Lung microvascular endothelial cell (primary cell): Measurements from ENCODE around the gene CEP68. TPM values are rescaled to one million over a fixed set of nuclear protein-coding genes. Genes with fewer than 3 reads are reported as not detected.
A peak's percentile ranks its signal among the peaks of the same experiment; 100 is the strongest.

Experiments
- DNase-seq, 2 donors: peaks; one replicate each; pipeline versions ENCODE4 v3.0.0 to v3.0.0-alpha.2; 2010; ENCODE audit warnings: low read depth in 2 of 2
- total RNA-seq: library from RNA; depleted of rRNA; stranded (reverse); fragments of >200 nt; gene quantifications from 2 replicates; pipeline ENCODE4 v1.2.1, GENCODE V29; 2014

The CEP68 gene
- total RNA-seq, 1 donor from 2014 or later, result 30.8 TPM

DNA sequence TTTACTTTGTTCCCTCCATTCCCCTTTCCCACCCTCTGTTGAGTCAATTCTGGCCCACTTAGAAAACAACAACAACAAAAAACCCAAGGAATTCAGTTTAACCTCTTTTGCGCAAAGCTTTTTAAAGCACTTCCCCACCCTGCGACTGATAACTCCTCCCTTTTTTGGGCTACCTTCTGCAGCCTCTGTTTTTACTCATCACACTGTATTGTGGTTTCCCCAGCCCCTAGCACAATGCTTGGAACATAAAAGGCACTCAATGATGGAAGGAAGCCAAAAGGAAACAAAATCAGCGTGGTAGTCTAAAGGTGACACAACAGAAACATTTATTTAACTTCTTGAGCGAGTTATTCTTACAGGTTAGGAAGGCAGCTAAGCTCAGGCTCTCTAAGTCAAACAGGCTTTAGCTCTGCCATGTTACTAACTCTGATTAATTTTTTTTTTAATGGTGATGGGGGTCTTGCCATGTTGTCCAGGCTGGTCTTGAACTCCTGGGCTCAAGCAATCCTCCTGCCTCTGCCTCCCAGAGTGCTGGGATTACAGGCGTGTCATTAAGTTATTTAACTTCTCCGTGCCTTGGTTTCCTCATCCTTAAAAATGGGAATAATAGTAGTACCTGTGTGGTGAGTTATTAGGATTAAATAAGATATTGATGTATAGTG, 1.3 kb downstream of the CEP68 start:
- peak; percentile 78 to 85 for DNase-seq

DNA sequence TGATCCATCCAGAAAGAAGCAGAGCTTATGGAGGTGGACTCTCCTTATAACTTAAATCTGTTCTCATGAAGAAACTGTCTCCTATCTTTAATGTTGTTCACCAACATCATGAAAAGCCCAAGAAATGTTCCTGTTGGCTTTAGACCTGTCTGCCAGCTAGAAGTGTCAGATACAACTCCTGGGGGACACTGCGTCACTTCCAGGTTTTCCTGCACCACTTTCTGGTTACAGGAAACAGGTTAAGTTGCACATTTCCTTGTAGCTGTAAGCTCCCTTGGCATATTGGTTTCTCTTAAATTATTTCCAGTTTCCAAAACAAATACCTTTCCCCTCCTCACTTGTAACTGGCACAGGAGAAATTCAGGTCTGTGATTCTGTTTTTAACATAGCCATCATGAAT, 2.9 kb downstream of the CEP68 start:
- DNase-seq, result peak; percentile 74 to 81

DNA sequence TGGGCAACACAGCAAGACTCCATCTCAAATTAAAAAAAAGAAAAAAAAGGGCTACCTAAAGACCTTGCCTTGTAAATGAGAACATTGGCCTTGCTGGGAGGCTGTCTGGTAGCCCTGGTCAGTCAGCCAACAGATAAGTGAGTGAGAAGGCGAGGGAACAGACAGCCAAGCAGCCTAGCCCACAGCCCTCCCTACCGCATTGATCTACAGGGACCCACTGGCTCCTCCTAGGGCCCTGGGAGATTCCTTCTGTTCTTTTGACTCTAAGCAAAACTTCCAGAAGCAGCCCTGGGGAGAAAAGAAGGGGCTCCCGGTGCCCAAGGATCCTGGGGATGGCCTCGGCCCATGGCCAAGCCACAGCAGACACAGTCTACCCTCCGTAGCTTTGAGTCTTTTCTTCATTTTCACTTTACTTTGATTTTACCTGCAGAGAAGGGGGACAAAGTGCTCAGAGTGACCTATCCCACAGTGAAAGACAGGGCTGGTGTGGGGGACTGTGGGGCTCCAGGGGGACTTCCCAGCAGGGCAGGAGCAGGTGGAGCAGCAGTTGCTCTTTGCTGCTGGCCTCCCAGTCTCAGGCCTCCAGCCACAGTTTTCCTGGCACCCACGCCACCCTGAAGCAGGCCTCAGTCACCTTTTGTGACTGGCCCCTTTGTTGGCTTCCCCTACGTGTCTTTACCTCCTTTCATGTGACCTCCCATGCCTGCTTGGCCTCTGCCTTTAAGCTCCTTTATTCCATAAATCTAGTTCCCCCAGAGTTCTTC, 5.1 kb downstream of the CEP68 start:
- no peak for DNase-seq

DNA sequence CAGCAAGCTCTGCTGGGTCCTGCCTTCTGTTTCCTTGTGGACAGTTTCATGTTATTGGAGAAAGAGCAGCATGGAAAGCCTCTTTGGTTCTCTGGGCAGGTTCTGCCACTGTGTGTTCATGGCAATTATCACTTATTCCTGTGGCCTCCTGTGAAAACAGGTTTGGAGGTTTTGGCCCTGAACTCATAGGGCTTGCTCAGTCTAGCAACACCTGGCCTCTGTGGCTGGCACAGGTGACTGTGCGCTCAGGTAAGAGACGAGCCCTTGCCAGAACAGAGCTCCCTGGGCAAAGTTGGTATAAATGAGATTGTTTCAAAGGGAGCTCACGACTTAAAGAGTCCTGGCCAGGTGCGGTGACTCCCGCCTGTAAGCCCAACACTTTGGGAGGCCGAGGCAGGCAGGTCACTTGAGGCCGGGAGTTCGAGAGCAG, 5.7 kb downstream of the CEP68 start:
- no peak for DNase-seq

DNA sequence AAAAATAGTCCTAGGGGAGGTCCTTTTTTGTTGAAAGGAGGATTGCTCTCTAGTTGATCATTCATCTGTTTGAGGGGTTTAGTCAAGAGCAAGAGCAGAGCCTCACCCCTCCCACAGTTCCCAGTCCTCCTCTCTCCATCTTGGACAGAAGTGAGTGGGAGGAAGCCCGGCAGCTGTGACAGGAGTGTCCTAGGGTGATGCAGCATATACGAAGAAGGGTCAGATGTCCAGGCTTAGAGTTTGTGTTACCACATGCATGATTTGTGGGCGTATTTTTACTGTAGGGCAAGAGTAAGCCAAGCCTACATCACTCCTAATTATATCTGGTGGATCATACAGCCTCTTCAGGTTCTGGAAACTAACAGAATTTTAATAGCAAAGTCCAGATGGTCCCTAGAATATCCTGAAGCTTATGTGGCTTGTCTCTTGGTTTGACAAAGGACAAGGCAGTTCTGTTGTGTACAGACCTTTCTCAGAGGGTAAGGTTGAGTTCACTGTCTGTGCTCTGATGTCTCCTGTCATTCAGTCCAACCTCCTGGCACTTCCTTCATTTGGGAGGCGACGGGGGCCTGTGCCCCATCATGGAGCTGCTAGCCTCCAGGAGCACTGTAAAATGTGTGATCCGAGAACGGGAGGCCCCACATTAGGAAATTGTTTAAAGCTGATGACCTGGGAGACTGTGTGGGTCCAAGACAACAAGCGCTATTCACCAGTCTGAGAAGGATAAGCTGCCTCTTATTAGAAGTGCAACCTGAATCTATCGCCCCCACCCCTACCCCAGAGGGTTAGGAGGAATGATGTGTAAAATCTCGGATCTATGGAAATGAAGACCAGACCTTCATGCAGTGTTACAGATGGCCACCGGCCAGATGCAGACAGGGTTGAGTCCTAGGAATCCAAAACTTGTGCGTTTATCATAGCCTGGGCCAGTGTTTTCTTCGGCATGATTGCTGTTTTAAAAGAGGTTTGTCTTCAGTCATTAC, 6.9 kb downstream of the CEP68 start:
- DNase-seq, result no peak

DNA sequence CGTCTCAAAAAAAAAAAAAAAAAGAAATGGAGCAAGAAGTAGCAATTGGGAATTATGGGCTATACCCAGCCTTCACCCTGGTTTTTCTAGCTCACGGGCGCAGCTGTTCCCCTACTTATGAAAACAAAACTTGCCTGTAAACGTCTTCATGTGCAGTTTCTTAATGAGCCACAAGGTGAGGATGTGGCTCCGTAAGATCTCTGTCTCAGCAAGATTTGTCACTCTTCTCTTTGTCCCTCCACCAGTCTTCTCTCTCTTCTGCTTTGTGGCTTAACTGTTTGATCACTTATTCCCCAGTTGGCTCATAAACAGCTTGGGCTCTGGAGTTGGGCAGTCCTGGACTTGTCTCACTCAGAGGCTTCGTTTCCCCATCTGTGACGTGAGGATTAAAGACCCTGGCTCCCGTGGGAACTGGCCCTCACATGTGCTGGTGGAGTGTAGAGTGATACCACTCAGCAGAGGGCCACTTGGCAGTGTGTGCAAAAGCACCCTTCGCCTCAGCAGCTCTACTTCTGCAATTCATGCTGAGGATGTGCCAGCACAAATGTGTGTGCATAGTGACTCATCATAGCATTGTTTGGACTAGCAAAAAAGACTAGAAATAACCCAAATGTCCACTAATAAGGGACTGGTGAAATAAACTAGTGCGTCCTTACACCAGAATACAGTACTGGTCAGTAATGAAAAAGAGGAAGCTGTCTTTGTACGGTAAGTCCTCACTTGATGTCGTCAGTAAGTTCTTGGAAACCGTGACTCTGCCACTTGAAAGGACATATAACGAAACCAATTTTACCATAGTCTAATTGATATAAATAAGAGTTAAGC, 8.7 kb downstream of the CEP68 start:
- peak; percentile 87 to 91 for DNase-seq

DNA sequence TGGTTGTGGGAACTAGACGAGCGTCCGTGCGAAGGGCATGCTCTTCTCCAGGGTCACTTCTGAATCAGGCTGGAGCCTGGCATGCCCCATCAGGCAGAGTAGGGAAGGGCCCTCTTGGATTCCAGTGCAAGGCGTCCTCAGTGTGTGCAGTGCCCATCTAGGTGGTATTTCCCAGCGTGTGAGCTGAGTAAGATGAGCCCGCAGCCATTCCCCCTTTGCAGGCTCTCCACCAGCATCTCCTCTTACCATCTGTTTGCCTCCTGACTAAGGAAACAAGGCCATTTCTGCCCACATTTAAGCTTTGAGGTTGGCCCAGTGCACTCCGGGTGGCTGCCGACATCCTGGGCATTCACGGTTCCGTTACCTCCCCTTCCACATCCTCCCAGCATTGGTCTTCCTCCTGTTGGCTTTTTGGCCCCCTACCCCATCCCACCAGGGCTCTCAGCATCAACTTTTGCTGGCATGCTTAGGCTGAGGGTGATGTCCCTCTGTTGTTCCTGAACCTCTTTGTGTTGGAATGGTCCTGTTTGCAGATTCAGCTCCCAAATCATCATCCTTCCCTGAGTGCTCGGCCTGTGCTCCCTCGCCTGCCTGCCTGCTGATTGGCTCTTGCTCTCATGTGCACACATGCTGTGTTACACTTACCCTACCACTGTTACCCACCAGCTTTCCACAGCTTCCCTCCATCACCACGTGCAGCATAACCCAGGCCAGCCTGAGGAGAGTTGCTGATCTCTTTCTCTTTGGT, 11.8 kb downstream of the CEP68 start:
- no peak for DNase-seq

DNA sequence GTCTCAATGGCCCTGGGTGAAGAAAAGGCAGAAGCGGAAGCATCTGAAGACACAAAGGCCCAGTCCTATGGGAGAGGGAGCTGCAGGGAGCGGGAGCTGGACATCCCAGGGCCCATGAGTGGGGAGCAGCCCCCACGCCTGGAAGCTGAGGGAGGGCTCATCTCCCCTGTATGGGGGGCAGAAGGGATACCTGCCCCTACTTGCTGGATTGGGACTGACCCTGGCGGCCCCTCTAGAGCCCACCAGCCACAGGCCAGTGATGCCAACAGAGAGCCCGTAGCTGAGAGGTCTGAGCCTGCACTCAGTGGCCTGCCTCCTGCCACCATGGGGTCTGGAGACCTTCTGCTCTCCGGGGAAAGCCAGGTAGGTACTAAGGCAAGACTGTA, 13.2 kb downstream of the CEP68 start:
- no peak for DNase-seq

DNA sequence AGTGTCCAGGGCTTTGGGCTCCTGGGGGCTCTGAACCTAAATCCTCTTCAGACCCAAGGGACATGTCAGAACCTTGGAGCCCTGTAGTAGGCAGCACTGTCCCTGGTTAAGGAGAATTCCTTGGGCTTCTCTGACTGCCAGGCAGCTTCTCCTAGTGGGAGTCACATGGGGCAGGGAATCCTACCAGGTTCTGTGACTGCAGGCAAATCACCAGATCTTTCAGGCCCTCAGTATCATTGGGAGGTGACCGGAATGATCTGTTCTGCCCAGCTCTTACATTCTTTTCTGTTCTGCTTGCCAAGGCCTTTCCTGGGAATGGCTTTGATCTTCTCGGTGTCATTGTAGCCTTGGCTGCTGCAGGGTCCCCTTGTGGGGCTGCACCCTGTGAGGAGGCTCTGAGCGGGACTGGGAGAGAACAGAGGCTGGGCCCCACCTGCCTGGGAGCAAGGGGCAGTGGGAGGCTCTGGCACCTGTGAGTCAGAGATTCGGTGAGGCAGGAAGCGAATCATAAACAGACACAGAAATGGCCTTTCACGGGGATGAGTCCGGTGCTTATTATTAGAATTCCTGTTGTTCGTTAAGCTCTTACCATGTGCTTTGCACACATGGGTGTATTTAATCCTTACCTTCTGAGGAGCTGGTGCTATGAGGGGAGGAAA, 14.1 kb downstream of the CEP68 start:
- peak; percentile 75 to 91 for DNase-seq

DNA sequence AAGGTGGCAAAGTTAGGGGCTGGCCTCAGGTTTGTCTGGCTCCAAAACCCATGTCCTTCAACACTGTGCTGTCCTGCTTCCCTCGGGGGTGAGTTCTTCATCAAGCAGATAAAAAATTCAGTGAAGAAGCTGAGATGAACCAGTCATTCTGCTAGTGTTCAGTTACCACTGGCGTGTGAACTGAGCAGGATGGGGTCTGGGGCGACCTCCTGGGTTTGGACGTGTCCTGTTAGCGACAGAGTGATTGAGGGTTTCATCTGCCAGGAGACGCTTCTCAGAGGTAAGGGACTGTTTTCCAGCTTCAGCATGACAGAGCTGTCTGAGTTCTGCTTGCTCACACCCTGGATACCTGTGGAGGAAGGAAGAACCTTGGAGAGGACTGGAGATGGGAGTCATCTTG, 14.6 kb downstream of the CEP68 start:
- DNase-seq, result no peak

DNA sequence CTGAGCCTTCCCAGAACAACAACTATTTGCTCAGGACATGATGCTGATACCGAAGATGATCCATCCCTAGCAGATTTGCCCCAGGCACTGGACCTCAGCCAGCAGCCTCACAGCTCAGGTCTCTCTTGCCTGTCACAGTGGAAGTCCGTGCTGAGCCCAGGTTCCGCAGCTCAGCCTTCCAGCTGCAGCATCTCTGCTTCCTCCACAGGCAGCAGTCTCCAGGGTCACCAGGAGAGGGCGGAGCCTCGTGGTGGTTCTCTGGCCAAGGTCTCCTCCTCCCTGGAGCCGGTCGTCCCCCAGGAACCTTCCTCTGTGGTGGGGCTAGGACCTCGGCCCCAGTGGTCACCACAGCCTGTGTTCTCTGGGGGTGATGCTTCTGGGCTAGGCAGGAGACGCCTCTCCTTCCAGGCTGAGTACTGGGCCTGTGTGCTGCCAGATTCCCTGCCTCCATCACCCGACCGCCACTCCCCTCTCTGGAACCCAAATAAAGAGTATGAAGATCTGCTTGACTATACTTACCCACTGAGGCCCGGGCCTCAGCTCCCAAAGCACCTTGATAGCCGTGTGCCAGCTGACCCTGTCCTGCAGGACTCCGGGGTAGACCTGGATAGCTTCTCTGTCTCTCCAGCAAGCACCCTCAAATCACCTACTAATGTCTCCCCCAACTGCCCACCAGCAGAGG, 15.4 kb downstream of the CEP68 start:
- no peak for DNase-seq

DNA sequence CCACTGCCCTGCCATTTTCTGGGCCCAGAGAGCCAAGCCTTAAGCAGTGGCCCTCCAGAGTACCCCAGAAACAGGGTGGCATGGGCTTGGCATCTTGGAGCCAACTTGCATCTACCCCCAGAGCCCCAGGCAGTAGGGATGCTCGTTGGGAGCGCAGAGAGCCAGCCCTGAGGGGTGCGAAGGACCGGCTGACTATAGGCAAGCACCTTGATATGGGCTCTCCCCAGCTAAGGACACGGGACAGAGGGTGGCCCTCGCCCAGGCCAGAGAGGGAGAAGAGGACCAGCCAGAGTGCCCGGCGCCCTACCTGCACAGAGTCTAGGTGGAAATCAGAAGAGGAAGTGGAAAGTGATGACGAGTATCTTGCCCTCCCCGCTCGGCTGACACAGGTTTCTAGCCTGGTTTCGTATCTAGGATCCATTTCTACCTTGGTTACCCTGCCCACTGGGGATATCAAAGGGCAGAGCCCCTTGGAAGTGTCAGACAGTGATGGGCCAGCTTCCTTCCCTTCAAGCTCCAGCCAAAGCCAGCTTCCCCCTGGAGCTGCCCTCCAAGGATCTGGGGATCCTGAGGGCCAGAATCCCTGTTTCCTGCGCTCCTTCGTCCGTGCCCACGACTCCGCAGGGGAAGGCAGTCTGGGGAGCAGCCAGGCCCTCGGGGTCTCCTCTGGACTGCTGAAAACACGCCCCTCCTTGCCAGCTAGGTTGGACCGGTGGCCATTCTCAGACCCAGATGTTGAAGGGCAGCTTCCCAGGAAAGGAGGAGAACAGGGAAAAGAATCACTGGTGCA, 16.2 kb downstream of the CEP68 start:
- no peak for DNase-seq

DNA sequence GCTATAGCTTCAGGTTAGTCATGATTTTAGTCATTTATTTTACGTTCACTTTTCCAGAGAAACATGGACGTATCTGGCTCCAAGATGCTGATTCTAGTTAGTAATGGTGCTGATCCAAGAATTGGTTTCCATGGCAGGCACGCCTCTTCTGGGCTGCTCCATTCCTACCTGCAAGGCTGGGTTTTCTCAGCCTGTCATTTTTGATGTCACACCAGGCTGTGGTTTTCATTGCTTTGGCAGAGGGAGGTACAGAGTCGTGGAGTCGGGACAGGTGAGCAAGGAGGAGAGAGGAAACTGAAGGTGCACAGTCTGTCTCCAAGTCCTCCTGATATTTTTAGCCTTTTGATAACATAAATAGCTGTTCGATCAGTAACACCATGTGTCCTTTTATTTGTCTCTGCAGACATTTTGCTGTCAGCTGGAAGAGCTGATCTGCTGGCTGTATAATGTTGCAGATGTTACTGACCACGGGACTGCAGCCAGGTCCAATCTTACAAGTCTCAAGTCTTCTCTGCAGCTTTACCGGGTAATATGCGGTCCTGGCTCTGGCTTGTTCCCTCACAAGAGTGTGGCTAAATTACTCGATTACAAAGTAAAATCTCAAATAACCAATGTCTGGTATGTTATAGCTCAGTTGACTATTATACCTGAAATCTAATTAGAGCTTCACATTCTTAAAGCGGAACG, 17.8 kb downstream of the CEP68 start:
- DNase-seq, result no peak

DNA sequence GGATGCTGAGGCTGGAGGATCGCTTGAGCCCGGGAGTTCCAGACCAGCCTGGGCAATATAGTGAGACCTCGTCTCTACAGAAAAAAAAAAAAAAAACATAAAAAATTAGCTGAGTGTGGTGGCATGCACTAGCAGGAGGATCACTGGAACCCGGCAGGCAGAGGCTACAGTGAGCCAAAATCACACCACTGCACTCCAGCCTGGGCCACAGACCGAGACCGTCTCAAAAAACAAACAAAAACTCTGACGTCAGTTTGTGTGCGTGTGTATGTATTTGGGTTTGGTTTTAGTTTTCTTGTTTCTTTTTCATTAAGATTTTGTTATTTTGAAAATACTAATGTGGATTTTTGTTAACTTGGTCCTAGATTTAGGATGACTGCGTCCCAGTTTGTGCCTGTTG, 19.0 kb downstream of the CEP68 start:
- no peak for DNase-seq

DNA sequence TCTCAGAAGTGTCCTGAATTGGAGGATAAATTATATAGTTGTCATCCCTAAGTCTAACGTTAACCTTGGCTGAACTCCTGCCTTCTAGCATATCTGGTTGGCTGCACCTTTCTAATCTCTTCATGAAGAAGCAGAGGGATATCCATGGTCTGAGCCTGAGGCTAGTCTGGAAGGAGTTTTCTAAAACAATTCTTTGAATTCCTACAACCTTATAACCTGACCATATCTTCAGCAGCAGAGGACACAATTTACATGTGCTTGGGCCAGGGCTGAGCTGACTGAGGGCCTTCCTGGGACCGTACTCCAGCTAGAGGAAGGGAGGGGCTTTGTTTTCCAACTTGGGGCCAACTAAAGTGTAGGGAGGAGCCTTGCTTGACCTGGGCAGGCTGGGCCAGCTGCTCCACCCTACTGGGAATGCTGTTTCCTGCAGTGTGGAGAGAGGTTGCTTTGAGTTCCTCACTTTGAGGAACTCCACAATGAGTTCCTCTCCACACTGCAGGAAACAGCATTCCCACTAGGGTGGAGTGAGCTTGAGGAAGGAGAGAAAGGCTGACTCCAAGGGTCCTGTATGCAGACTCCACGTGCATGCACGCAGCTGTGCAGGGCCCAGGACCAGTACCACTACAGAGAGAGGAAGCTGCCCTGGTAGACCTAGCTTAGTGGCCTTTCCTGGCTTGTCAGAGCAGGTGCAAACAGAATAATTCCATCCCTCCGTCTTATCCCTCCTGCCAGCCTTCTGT, 19.6 kb downstream of the CEP68 start:
- peak in 1 of 2 donors; percentile 35 for DNase-seq

DNA sequence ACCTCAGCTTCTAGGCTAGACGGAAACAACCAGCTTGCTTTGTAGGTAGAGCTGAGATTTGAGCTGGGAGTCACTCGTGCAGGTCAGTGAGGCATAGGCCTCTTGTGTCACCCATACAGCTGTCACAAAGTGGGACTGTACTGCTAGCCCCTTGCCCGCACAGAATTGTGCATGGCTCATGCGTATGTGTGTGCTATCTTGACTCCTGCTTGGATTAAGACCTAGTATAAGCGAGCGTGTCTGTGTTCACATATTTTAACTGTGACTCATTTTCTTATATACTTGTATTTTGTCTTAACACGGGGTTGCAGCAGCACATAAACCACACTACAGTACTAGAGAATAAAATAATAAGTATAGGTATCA, 20.1 kb downstream of the CEP68 start:
- peak in 1 of 2 donors; percentile 49 for DNase-seq

DNA sequence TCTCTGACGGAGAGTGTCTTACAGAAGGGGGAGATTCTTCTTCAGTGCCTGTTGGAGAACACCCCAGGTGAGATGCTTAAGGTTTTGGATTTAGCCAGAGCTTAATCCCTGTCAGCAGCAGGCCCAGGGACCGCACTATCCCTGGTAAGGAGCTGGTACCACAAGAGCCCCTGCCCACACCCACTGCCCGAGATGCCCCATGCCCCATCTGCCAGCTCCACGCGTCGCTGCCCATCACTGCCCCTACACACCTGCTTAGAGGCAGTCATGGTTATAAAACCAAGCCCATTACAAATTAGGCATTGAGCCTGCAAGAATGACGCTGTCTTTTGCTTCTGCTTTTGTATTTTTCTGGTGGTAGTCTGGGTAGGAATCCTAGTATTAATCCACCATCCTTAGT, 21.7 kb downstream of the CEP68 start:
- DNase-seq, result no peak
